Tibial nerve (tissue), 4 donors: ENCODE results near the gene NDUFAF8.

Experiments used
- EP300 ChIP-seq, 2 donors: sonication (generic); formaldehyde crosslinking; IDR thresholded peaks; one replicate each; pipeline ENCODE4 v1.6.1; 2017; ENCODE audit warnings: antibody characterized with exemption in 2 of 2, mild to moderate bottlenecking in 1 of 2
- TF ChIP-seq, protein P1 (sequence below), 5 experiments: fragments of 200-600 bp in 3 of 5; fragments of 450-650 bp in 2 of 5; sonication (generic) in 3 of 5; IDR thresholded peaks; one replicate each; pipeline ENCODE4 v1.5.1; 2016 to 2019; ENCODE audit warnings: antibody characterized with exemption in 5 of 5, mild to moderate bottlenecking in 3 of 5, moderate library complexity in 2 of 5

DNA sequence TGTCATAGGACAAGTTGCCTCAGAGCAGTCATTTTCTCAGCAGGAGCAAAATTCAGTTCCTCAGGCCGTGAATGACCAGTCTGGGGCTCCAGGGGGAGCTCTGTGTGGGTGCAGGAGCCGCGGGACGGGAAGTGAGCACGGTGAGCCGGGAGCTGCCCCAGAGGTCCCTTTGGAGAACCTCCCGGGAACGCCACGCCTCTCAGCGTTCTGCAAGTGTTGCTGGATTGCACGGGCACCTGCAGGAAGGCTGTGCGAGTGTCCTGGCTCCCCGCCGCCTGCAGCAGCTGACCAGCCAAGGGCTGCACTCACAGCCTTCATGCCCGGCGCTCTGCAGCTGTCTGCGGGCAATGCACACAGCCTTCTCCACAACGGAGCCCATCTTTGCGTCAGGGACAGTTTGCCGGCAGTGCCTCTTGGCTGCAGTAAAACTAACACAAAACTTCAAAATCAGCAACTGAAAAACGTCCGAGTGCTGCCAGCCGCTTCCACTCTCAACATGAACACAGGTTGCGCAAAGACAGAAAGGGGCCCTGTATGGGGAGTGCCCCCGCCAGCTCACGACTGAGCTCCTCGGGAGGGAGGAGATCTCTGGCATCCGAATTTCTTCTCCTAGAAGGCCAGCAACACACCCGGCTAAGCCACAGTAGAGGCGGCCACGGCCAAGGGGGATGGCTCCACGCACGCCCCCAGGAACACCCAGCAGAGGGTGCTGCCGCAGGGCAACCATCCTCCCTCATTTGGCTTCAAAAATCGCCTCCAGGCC lies 16.0 kb downstream of the NDUFAF8 start:
- TF ChIP-seq, protein P1, sequence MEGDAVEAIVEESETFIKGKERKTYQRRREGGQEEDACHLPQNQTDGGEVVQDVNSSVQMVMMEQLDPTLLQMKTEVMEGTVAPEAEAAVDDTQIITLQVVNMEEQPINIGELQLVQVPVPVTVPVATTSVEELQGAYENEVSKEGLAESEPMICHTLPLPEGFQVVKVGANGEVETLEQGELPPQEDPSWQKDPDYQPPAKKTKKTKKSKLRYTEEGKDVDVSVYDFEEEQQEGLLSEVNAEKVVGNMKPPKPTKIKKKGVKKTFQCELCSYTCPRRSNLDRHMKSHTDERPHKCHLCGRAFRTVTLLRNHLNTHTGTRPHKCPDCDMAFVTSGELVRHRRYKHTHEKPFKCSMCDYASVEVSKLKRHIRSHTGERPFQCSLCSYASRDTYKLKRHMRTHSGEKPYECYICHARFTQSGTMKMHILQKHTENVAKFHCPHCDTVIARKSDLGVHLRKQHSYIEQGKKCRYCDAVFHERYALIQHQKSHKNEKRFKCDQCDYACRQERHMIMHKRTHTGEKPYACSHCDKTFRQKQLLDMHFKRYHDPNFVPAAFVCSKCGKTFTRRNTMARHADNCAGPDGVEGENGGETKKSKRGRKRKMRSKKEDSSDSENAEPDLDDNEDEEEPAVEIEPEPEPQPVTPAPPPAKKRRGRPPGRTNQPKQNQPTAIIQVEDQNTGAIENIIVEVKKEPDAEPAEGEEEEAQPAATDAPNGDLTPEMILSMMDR (IDR thresholded peaks at IDR 0.05) = peak in 4 of 5 experiments; percentile 28 to 62 (median 51)
- peak in 1 of 2 donors; percentile 21 for TF ChIP-seq EP300 (IDR thresholded peaks at IDR 0.05)
